HG03060 (cell line): ENCODE measurements around the gene IFI6.
A peak's percentile ranks its signal among the peaks of the same experiment; 100 is the strongest.
"Not testable (repeated sequence)": the region's sequence is repeated elsewhere in the genome, so short reads cannot be mapped to it uniquely, and the experiment has no call there.

Experiments used
- ATAC-seq: cut with Tn5 transposase; IDR thresholded peaks from one replicate; pipeline ENCODE4 v1.9.1; 2021; ENCODE audit warnings: low read depth, moderate number of reproducible peaks; ENCODE audit not compliant: unreplicated experiment

IFI6 gene, protein sequence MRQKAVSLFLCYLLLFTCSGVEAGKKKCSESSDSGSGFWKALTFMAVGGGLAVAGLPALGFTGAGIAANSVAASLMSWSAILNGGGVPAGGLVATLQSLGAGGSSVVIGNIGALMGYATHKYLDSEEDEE

DNA sequence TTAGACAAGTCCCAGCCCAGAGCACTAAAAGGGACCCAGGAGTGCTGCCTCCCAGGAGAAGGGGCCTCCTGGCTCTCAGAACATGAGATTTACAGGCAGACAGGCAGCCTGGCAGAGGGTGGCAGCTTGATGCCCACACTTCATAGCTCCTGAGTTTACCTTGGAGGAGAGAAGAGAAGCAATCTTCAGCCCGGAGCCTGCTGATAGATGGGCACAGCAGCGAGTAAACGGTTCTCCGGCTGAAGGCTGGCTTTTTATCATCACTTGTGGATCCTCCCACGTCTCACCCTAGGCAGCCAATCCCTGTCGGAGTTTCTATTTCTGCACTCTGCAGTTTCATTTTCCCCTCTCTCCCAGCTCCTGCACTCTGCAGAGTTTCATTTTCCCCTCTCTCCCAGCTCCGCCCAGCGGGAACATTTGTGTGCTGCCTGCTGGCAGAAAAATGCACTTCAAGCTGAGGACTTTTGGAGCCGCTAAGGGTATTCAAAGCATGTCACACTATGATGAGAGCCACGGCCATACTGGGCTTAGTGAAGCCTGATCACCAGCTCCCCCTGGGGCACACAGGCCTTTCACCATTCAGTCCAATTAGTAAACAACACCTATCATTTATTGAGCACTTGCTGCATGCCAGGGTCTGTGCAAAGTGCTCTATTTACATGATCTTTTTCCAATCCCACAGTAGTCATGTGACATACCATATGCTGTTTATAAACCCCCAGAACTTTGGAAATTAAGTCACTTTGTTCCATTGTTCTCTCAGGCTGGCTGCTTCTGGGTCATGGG, at the start of gene IFI6:
Gene IFI6 (minus strand): TSS at position 229 of the 786 bp plus-strand sequence. CDS start 2,878 bp downstream, outside the sequence.
- peak; percentile 63 for ATAC-seq

DNA sequence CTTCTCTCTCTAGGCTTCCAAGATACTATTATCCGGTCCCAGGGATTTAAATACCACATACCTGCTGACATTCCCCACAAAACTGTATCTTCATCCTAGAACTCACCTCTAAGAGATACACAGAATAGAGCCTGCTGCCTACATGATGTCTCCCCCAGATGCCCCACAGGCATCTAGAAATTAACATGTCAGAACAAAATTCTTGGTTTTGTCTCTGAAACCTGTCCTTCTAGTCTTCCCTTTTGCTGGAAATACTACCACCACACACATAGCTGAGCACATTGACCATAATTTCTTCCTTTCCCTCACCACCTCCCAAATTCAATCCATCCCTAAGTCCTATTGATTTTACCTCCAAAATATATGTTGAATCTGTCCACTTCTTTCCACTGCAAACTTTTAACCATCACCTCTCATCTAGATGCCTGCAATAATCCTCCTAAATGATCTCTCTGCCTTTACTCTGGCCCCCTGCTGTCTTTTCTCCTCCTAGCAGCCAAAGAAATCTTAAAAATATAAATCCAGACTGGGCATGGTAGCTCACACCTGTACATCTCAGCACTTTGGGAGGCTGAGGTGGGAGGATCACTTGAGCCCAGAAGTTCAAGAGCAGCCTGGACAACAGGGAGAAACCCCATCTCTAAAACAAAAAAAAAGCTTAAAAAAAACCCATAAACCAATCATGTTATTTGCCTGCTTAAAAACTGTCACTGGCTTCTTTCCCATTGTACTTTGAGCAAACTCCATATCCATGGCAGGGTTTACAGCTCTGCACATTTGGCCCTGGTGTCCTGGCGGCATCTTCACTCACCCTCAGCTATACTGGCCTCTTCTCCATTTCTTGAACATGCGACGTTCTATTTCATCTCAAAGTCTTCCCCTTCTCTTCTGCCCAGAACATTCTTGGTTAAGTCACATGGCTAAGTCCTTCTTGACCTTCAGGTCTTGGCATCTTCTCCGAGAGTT, 47.6 kb upstream of the IFI6 start:
- ATAC-seq, result no peak

DNA sequence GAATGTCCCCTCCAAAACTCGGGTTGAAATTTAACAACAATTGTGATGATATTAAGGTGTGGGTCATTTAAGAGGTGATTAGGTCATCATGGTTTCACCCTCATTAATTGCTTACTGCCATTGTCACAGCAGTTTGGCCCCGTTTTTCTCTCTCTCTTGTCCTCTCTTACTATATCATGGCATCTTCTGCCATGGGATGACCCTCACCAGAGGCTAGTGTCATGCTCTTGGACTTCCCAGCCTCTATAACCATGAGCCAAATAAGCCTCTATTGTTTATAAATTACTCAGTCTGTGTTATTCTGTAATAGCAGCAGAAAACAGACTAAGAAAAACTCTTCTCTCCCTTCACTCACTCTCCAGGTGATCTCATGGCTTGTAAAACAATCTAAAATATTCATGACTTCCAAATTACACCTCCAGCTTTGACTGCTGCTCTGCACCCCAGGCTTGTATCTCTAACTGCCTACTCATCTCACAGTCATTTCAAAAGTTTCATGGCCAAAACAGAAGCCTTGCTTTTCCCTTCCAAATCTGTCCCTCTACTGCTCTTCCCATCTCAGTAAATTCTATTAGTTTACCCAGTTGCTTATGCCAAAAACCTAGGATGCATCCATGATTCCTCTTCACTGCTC, 44.4 kb upstream of the IFI6 start:
- no peak for ATAC-seq

DNA sequence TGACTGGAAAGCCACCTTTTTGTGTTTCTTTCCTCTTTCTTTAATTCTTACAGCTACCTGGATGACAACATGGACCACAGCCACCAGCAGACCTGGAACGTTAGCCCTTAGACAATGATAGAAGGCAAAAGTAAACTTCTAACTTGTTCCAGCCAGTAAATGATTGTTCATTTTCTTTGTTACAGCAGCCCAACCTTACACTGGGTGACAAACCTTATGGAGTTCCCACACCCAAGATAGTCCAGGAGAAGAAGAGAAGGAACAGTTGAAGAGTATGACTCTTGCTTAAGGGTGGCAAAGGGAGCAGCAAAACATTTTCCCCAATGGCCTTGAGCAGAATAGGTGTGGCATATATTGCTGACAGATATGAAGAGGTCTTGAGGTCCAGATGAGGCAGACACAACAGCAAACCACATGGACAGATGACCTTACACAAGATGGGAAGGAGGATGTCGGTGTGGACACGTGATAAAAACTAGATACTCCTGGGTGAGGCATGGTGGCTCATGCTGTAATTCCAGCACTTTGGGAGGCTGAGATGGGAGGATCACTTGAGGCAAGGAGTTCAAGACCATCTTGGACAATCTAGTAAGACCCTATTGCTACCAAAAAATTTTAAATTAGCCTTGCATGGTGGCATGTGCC, 42.0 kb upstream of the IFI6 start:
- no peak for ATAC-seq

DNA sequence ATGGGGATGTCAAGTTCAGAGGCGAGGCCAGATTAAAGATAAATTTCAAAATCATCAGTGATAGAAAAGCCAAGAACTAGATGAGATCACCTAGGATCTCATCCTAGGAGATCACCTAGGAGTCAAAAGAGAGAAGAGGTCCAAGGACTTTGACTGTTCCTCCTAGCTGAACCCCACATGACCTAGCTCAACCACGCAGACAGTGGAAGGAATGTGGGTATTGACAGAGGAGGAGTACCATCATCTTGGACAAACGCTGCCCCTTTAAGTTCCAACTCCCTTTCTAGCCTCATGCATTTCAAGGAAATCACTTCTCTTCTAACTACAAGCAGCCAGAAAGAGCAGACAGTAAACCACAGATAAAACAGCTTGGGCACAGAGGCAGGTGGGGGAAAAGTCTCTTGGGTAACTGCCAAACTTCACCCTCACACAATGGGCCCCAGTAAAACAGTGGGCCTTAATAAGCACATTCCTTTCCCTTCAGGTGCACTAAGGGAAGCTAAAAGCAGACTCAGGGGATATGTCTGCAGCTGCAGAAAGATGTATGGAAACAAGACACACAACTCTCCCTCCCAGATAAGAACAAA, 41.2 kb upstream of the IFI6 start:
- no peak for ATAC-seq

DNA sequence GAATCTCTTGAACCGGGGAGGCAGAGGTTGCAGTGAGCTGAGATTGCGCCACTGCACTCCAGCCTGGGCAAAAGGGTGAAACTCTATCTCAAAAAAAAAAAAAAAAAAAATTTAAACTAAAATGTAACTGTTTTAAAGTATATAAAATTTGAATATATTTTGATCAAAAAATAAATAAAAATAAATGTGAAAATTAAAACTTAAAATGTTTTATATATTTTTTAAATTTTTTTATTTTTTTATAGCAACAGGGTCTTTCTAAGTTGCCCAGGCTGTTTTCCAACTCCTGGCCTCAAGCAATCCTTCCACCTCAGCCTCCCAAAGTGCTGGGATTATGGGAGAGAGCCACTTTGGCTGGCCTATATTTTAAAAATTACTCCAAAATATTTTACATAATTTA, 38.6 kb upstream of the IFI6 start:
- ATAC-seq, result no peak

DNA sequence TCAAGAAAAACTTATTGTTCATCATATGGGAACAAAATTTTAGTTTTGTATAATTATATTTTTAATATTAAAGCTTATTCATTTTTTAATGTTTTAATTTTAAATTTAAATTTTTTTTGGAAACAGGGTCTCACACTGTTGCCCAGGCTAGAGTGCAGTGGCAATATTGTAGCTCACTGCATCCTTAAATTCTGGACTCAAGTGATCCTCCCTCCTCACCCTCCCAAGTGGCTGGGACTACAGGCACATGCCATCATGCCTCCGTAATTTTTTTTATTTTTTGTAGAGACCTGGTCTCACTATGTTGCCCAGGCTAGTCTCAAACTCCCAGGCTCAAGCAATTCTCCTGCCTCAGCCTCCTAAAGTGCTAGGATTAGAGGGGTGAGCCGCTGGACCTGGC, 33.6 kb upstream of the IFI6 start:
- ATAC-seq, result no peak

DNA sequence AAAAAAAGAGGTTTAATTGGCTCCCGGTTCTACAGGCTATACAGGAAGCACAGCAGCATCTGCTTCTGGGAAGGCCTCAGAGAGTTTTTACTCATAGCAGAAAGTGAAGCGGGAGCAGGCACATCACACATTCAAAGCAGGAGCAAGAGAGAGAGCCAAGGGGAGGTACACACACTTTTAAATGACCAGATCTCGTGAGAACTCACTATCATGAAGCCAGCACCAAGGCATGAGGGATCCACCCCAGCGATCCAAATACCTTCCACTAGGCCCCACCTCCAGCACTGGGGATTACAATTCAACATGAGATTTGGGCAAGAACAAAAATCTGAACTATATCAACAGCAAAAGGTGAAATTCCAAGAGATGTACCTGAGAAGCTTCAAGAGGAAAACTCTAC, 33.0 kb upstream of the IFI6 start:
- no peak for ATAC-seq

DNA sequence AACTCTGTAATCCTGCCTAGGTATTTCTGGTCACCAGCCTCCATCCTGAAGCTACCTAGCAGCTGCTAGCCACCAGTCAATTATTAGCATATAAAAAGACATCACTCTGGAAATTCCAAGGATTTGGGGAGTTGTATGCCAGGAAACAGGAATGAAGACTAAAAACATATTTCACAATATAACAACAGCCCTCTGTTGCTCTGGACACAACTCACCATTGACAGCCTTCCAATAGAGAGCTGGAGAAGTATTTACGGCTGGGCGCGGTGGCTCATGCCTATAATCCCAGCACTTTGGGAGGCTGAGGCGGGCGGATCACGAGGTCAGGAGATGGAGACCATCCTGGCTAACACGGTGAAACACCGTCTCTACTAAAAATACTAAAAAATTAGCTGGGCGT, 24.8 kb upstream of the IFI6 start:
- not testable (repeated sequence) for ATAC-seq

DNA sequence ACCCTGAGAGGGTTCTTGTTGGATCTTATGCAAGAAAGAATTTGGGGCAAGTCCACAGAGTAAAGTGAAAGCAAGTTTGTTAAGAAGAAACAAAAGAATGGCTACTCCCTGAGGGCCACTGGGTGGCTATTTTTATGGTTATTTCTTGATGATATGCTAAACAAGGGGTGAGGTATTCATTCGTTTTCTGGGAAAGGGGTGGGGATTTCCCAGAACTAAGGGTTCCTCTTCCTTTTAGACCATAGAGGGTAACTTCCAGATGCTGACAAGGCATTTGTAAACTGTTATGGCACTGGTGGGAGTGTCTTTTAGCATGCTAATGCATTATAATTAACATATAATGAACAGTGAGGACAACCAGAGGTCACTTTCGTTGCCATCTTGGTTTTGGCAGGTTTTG, 18.2 kb upstream of the IFI6 start:
- ATAC-seq, result no peak

DNA sequence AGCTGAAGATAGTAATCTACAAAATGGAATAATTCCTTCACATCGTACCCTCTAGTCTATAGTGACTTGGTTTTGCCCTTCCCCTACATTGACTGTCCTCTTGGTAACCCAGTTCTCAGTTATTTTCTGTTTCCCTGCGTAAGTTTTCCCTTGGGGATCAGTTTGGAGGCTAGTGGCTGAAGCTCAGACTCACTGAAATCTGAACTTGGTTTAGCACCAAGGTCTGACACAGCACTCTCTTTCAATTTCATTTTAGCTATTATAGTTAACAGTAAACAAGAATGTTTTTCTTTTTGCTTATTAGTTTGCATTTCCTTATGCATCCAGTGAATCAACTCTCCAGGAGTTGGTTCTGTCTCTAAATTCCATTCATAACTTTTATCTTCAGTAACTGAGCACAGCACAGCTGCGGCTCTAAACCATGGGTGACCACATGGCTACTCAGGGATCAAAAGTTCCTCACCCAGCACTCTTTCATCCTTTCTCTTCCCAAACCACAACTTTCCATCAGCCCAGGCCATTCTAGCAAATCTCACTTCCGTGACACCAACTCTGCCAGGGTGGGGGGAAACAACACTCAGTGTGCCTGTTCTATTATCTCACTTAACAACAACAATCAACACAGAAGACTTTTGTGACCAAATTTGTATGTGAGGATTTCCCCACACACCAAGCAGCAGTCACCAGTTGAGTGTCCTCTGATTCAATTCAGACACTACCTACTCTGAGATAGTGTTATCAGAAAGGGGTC, 17.6 kb upstream of the IFI6 start:
- no peak for ATAC-seq

DNA sequence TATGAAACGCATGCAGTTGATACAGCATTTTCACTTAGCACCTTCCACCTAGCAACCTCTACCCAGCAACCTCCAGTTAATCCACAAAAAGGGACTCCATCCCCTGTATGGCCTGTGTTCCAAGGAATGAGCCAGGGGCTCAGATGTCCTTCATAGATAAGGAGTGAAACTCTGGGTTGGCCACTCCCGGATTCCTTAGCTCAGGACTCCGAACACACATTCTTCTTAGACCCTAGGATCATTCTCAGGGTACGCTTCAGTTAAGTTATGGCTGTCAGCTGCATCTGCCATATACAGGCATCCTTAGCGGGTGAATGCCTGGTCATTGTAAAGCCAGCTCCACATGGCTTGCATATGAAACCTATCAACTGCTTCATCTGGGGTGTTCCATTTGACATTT, 15.9 kb upstream of the IFI6 start:
- ATAC-seq, result no peak

DNA sequence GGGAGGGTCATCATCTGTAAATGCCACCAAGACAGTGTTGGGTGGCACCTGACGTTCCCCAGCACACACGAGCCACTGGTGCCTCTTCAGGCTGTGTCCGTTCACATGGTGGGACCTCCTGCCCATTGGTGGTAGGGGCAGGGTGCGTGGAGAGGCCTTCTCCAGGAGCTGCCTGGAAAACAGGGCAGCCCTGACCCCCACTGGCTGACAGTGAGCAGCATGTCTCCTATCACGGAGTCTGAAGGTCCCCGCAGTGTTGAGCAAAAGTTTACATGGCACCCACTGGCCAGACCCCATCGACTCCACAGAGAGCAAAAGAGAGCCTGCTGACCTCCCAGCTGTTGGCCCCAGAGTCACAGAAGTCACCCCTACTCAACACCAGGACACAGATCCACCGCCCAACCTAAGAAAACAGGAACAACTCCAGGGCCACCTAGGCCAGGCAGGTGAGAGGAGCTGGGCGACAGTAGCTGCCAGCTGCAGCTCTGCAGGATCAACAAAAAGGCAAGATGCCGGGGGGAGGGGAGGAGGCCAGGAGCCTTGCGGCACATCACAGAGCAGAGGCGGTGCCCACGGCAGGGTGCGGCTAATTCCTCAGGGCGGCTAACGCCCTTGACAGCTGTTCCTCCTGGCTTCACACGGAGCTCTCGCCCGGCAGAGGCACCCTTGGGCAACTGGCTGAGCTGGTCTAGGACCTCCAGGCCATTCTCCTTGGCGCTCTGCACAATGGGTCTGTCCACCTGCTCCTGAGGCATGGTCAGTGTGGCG, 14.4 kb upstream of the IFI6 start:
- ATAC-seq, result no peak

DNA sequence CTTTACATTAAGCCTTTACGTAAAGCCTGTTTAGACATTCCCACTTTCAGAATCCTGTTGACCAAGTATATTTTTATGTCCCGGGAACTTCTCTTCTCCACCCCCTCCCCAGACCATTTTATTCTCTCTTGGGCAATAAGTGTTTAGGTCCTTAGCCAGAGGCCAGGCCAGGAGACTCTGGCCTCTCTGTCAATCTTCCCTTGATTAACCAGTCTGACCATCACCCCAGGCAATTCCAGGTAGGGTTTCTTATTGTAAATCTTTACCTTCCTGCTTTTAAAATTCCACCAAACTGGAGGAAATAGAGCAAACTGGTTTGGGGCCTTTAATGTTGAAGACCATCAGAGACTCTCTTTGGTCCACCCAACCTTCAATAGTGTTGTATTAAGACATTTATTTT, 12.2 kb upstream of the IFI6 start:
- ATAC-seq, result no peak

DNA sequence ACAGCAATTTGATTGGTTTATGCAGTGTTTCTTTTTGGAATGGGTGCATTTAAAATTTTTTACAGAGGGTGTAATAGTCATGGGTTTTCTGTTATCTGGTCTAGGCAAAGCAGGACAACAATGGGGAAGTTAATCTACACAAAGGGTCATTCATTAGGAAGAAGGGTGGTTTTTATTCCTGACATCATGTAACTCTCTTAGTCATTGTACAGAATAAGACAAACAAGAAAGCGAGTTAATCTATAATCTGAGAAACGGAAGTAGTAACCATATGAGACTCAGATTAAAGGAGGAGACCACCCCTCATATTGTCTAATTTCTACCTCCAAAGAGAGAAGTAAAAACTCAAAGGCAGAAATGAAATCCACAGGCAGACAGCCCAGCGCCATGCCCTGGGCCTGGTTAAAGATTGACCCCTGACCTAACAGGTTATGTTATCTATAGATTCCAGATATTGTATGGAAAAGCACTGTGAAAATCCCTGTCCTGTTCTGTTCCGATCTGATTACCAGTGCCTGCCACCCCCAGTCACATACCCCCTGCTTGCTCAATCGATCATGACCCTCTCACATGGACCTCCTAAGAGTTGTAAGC, 10.5 kb upstream of the IFI6 start:
- ATAC-seq, result no peak

DNA sequence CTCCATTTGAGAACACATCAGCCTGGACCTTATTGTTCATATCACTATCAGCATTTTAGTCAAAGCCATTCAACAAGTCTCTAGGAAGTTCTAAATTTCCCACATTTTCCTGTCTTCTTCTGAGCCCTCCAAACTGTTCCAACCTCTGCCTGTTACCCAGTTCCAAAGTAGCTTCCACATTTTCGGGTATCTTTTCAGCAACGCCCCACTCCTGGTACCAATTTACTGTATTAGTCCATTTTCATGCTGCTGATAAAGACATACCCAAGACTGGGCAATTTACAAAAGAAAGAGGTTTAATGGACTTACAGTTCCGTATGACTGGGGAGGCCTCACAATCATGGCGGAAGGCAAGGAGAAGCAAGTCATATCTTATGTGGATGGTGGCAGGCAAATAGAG, 9.6 kb upstream of the IFI6 start:
- ATAC-seq, result not testable (repeated sequence)

DNA sequence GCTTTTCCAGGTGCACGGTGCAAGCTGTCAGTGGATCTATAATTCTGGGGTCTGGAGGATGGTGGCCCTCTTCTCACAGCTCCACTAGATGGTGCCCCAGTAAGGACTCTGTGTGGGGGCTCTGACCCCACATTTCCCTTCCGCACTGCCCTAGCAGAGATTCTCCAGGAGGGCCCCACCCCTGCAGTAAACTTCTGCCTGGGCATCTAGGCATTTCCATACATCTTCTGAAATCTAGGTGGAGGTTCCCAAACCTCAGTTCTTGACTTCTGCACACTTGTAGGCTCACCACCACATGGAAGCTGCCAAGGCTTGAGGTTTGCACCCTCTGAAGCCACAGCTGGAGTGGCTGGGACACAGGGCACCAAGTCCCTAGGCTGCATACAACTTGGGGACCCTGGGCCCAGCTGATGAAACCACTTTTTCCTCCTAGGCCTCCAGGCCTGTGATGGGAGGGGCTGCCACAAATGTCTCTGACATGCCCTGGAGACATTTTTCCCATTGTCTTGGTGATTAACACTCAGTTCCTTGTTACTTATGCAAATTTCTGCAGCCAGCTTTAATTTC, 8.3 kb upstream of the IFI6 start:
- not testable (repeated sequence) for ATAC-seq

DNA sequence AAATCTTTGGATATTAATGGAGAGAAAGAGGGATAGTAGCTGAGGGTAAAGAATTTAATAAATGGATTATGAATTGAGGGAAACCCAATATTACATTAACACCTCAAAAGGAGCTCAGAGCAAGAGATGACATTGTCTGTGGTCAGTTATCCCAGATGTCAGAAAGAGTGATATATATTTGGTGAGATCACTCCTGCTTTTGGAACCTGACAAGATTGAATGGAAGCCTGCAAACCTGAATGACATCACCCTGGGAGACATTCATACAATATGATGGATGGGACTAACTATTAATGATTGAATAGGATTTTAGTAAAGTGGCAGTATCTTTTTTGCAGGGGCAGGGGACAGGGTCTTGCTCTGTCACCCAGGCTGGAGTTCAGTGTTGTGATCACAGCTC, 6.8 kb upstream of the IFI6 start:
- no peak for ATAC-seq
